Choroid plexus epithelial cell (primary cell): ENCODE data around the gene ZNF227.
"Not testable (repeated sequence)": the region's sequence is repeated elsewhere in the genome, so short reads cannot be mapped to it uniquely, and the experiment has no call there.

Experiments used
- DNase-seq: peaks from one replicate; pipeline ENCODE4 v3.0.0-alpha.2; 2010; ENCODE audit warnings: low read depth
- H3K4me3 ChIP-seq: 2 replicates; pipeline ENCODE4 v1.5.1; 2011; ENCODE audit warnings: low read depth, mild to moderate bottlenecking, control low read depth, low read length, moderate library complexity
- TF ChIP-seq, protein P1 (sequence below): conservative IDR thresholded peaks from 2 replicates; pipeline ENCODE4 v1.5.1; 2011; ENCODE audit warnings: low read depth, mild to moderate bottlenecking, control low read depth, inconsistent platforms, low read length, moderate library complexity

ZNF227 gene

DNA sequence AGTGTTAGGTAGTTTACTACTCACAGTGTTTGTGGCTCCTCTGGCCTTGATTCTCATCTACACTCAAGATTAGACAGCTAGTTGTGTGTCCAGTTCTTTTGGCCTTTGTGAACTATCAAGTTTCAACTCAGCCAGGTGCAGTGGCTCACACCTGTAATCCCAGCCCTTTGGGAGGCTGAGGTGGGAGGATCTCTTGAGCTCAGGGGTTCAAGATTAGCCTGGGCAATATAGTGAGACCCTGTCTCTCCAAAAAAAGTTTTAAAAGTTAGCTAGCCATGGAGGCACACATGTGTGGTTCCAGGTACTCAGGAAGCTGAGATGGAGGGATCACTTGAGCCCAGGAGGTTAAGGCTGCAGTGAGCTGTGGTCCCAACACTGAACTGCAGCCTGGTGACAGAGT, 31.4 kb upstream of the ZNF227 start:
- TF ChIP-seq, protein P1, sequence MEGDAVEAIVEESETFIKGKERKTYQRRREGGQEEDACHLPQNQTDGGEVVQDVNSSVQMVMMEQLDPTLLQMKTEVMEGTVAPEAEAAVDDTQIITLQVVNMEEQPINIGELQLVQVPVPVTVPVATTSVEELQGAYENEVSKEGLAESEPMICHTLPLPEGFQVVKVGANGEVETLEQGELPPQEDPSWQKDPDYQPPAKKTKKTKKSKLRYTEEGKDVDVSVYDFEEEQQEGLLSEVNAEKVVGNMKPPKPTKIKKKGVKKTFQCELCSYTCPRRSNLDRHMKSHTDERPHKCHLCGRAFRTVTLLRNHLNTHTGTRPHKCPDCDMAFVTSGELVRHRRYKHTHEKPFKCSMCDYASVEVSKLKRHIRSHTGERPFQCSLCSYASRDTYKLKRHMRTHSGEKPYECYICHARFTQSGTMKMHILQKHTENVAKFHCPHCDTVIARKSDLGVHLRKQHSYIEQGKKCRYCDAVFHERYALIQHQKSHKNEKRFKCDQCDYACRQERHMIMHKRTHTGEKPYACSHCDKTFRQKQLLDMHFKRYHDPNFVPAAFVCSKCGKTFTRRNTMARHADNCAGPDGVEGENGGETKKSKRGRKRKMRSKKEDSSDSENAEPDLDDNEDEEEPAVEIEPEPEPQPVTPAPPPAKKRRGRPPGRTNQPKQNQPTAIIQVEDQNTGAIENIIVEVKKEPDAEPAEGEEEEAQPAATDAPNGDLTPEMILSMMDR = no peak
- no peak for DNase-seq

DNA sequence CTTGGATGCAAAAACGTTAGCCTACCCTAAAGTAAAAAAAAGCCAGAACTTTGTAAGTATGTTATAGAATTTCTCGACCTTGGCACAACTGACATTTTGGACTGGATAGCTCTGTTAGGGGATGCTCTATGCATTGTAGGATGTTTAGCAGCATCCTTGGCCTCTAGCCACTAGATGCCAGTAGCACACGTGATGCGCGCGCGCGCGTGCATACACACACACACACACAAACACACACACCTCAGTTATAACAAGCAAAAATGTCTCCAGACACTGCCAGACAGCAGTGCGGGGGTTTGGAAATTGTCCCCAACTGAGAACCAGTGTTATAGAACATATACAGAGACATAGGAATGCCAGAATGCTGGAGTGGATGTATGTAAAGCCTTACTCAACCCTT, 30.2 kb upstream of the ZNF227 start:
- TF ChIP-seq, protein P1 = no peak
- DNase-seq = no peak
- no peak overlapping the region for H3K4me3 ChIP-seq

More for the DNA sequence above, 31.4 kb upstream of the ZNF227 start:
- no peak overlapping the region for H3K4me3 ChIP-seq

DNA sequence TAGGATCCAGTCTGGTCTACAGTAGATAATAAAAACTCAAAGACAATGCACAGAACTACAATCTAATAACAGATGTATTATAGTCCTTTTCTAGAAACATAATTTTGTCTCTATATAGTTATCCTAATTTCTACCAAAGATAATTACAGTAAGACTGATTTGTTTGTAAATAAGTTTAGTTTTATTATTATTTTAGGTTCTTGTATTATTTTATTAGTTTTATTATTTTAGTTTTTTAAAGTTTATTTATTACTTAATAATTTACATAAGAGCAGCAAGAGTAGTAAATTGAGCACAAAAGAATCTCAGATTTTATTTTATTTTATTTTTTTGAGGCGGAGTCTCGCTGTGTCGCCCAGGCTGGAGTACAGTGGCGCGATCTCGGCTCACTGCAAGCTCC, 22.3 kb upstream of the ZNF227 start:
- TF ChIP-seq, protein P1 = no peak
- no peak overlapping the region for H3K4me3 ChIP-seq
- DNase-seq = no peak

DNA sequence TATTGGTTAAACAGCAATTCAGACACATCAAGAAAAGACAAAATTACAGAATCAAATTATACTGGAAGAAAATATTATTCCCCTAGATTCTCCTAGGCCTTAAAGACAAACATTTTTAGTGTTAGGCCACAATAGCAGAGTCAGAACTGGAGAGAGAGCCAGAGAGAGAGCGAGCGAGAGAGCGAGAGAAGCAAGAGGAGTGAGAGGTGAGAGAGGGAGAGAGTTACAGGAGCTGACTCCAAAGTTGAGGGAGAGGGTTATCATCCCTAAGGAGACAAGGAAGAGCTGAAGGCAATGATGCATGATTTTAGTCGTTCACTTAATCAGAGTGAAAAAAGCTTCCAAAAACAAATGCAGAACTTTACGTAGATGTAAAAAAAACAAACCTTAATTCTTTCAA, 20.2 kb upstream of the ZNF227 start:
- TF ChIP-seq, protein P1 = no peak

DNA sequence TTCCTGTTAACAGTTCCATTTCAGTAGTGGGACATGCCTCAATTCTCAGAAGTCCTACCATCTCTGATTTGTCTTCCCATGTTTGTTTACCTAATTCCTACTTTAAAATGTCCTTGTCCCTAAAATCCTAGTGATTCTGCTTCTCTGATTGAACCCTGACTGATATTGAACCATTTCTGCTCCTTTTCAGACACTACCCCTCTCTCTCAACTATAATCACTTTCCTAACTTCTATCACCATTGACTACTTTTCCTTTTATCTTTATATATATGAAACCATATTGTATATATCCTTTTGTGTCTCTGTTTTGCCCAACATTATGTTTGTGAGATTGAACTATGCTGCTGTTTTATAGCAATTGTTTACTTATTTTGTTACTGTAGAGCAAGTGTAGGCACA, 15.6 kb upstream of the ZNF227 start:
- TF ChIP-seq, protein P1 = no peak
- no peak for DNase-seq
- H3K4me3 ChIP-seq = no peak overlapping the region

More for the DNA sequence above, 20.2 kb upstream of the ZNF227 start:
- H3K4me3 ChIP-seq = no peak overlapping the region
- no peak for DNase-seq

DNA sequence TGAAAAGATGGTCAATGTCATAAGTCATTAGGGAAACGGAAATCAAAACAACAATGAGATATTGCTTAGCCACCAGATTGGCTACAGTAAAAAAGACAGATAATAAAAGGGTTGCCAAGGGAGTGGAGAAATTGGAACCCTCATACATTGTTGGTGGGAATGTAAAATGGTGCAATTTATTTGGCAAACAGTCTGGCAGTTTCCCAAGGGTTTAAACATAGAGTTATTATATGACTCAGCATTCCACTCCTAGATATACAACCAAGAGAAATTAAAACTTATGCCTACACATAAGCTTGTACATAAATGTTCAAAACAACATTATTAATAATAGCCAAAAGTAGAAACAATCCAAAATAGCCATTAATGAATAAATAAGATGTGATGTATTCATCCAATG, 9.9 kb upstream of the ZNF227 start:
- TF ChIP-seq, protein P1 = no peak
- DNase-seq = peak; percentile 55
- H3K4me3 ChIP-seq = no peak overlapping the region

DNA sequence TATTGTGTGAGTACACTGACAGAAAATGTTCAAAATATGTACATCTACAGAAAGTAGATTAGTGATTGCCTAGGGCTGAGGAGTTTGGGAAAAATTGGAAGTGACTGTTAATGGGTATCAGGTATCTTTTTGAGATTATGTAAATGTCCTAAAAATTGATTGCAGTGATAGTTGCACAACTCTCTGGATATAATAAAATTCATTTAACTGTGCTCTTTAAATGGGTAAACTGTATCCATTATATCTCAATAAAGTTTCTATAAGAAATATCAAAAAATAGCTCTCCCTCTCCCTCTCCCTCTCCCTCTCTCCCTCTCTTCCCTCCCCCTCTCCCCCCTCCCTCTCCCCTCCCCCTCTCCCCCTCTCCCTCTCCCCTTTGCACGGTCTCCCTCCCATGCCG, 9.4 kb upstream of the ZNF227 start:
- H3K4me3 ChIP-seq = no peak overlapping the region
- TF ChIP-seq, protein P1 = no peak
- DNase-seq = no peak

DNA sequence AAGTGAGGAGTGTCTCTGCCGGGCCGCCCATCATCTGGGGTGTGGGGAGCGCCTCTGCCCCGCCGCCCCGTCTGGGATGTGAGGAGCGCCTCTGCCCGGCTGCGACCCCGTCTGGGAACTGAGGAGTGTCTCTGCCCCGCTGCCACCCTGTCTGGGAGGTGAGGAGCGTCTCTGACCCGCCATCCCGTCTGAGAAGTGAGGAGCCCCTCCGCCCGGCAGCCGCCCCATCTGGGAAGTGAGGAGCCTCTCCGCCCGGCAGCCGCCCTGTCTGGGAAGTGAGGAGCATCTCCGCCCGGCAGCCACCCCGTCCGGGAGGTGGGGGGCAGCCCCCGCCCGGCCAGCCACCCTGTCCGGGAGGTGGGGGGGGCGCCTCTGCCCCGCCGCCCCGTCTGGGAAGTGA, 8.5 kb upstream of the ZNF227 start:
- H3K4me3 ChIP-seq, DNase-seq: not testable (repeated sequence)
